ENCODE results near the gene CACHD1.
A peak's percentile ranks its signal among the peaks of the same experiment; 100 is the strongest.
"Not testable (repeated sequence)": the region's sequence is repeated elsewhere in the genome, so short reads cannot be mapped to it uniquely, and the experiment has no call there.

CACHD1 gene

DNA sequence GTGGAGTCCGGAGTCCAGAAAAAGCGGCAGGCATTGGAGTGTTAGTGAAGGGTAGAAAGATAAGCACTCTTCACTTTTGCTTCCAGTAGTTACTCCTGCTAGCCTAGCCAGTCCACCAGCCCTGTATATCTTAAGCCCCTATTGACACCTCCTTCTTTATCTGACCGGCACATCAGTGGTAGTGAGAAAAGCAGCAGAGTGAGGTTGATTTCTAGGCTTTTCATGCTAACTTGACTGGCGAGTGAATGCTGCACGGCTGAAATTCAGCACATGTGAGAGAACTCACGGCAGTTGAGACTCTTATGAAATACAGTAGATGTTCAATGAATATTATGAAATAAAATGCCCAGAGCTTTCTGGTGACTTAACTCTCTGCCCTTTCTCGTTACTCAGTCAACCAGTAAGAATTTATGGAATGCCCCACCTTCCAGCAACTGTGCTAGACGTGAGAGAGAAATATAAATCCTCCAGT is 128.2 kb downstream of the CACHD1 start:
- DNase-seq: no peak

DNA sequence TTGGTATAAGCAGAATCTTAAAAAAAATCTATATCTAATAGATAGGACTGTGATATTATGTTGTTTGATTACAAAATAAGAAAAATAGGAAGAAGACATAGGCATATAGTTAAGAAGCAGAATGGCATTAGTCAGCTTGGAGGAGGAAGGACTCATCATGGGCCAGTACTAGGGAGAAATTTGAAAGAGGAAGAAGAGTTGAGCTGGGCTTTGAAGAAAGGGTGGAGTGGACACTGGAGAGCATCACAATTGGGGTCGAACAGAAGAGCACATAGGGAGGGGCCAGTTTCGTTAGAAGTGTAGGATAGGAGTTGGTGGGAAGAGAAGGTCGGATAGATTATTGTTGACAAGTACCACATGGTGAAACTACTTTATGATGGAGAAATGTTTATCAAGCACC is 129.3 kb downstream of the CACHD1 start:
- DNase-seq: no peak

DNA sequence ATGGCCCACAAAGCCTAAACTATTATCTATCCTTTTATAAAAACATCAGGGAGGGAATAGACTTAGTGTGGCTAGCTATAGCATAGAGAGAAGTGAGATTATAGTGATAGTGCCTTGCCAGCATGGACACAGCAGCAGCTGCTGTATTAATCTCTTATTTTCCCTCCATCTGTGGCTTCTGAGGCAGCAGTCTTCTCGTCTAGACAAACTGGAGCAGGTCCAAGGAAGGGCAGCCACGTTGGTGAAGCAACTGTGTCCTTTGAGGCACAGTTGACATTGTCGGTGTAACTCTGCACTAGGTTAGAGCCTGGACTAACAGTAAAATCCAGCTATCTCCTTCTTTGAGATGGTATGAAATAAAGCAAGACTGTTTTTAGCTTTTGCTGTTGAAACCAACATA is 131.3 kb downstream of the CACHD1 start:
- no peak for DNase-seq

DNA sequence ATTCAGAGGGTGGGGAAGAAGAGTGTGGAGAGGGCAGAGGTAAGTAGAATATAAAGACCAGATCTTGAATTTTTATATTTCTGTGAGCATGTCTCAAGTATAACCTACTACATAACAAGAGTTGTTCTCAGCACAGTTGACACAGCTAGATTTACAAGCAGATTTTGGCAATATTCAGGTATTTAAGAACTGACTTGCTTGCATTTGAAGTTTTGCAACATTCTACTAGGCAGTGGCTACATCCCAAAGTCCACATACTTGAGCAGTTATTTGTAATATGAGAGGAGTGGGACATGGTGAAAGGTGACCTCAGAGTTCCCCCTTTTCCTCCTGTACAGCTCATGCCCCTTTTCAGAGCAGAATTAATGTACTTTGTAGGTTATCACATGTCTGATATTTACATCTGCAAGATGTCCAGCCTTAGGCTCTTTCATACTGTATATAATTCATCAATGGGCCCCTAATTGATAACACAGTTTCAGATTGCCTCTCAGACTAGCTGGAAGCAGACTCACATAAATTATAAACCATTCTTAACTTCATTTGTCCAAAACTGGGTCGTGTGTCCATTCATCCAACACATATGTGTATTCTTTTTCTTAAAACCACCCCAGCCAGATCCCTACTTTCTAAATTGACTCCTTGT is 138.2 kb downstream of the CACHD1 start:
- no peak for DNase-seq

DNA sequence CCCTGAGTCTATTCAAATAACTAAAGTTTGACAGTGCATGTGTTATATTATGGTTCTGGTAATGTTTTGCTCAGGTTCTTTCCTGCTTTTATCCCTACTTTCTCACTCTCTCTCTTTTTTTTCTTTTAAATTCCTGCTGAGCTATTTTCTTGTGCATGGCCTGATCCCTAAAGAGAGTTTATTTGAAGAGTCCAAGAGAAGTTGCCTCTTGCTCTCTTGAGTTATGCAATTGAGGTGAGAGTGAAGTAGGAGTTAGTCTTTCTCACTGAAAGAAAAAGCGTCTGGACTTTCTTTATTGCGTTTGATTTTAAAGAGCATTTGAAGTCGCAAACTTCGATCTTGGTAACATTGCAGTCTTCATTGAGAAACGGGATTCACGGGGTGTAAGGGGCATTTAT is 138.7 kb downstream of the CACHD1 start:
- DNase-seq: no peak

- not testable (repeated sequence) for DNase-seq
Measured at GRCh38 chr1:64610950-64611349, 141.0 kb downstream of the CACHD1 start.

GRCh38 chr1:64616039-64616438 is 146.1 kb downstream of the CACHD1 start:
- no peak for DNase-seq

- peak; percentile 28 for DNase-seq
Measured at GRCh38 chr1:64623750-64624191, 153.8 kb downstream of the CACHD1 start.

- no peak for DNase-seq
Measured at GRCh38 chr1:64624218-64624713, 154.3 kb downstream of the CACHD1 start.

- no peak for DNase-seq
Measured at GRCh38 chr1:64624808-64625207, 154.9 kb downstream of the CACHD1 start.

GRCh38 chr1:64630611-64631010 is 160.7 kb downstream of the CACHD1 start:
- DNase-seq: no peak

GRCh38 chr1:64631346-64632034 is 161.6 kb downstream of the CACHD1 start:
- no peak for DNase-seq

GRCh38 chr1:64632936-64633335 is 163.0 kb downstream of the CACHD1 start:
- DNase-seq: no peak

DNA sequence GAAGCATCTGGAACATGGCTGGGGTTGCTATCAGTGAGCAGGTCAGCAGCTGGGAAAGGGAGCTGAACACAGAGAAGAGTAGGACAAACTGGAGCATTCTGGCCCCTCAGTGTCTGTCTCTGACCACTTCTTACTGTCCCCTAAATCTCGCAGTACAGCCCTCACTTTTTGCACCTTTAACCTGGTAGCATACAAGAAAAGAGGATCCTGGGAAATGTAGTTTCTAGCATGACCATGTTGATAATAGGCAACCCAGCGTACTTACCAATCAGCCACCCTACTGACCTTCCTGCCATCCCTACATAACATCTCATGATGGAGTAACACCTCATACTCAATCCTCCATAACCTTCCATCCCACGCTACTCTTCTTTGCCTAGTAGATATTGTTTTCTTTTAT is 175.8 kb downstream of the CACHD1 start:
- DNase-seq: no peak

DNA sequence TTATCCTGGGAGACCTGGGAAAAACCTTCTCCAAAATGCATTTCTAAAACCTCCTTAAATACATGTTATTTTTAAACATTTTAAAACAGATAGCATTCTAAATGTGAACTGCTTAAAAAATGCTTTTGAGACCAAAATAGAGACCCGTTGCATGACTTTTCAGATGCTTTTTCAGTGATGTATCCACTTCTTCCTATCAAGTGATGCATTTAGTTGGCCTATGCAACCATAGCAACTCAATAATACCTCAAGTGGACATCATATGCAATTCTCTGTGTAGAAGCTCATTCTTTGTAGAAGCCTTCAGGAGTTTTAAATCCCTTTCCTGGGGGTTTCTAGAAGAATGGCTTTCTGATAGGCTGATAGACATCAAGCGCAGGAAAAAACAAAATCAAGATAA is 180.5 kb downstream of the CACHD1 start:
- DNase-seq: no peak

- DNase-seq: no peak
Measured at GRCh38 chr1:64651841-64652240, 181.9 kb downstream of the CACHD1 start.

GRCh38 chr1:64653466-64653865 is 183.5 kb downstream of the CACHD1 start:
- DNase-seq: no peak

- no peak for DNase-seq
Measured at GRCh38 chr1:64654519-64655341, 184.8 kb downstream of the CACHD1 start.

GRCh38 chr1:64655861-64656260 is 185.9 kb downstream of the CACHD1 start:
- no peak for DNase-seq

DNA sequence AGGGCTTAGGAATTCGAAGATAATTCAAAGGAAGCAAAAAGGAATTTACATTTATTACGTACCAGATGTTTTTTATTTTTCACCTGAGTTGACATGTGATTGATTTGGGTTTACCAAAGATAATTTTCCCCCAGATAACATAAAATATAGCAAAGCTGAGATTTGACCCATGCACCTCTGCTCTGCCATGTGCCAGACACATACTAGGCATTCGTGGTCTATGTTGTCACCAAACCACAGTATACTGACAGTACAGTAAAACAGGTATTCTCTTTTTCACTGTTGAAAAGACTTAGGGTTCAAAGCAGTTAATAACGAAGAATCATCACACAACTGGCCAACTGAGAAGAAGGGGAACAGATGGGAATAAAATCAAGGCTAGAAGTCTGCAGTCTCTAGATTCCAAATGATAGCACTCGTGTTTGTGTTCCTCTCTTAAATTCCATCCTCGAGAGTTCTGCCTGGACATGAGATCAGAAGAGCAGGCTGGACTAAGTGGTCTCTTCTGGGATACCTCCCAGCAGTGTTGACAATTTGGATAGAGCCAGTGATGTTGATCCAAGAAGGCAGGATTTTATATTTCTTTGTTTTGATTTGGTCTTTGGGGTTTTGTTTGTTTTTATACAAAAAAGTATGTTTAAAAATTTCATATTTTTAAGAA is 189.7 kb downstream of the CACHD1 start:
- DNase-seq: no peak

GRCh38 chr1:64663668-64664067 is 193.7 kb downstream of the CACHD1 start:
- DNase-seq: peak; percentile 47

- no peak for DNase-seq
Measured at GRCh38 chr1:64664299-64664698, 194.4 kb downstream of the CACHD1 start.

DNA sequence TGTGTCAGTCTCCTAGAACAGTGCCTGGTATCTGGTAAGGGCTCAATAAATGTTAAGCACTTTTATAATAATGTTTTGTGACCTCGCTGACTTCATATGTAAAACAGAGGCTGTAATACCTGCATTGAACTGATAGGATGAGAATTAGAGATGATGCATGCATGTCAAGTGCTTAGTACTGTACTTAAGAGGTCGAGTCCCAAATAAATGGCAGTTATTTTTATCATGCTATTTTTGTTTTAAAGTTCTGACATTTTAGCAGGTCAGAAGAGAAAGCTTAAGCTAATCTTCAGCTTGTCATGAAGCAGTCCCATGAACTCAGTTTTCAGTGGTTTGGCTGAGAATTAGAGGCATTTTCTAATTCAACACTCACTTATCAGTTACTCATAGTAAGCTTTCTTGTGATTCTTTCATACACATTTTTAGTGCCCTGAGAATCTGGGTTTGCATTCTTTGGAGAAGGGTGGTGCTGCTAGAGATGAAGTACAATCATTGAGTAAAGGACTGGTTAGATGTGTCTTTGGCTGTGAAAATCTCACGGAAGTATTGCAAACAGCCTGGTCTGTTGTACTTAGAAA is 199.3 kb downstream of the CACHD1 start:
- no peak for DNase-seq
